H1 (cell line): ENCODE measurements around the gene KRTAP10-7. TPM values are rescaled to one million over a fixed set of nuclear protein-coding genes. Genes with fewer than 3 reads are reported as not detected.

Source experiments
- CBX5 ChIP-seq: fragments of 300-800, 300-1000 bp; sonication (generic); IDR thresholded peaks from 2 replicates; pipeline ENCODE4 v1.7.1; 2016; ENCODE audit warnings: antibody characterized with exemption, low read length, low read depth
- CBX8 ChIP-seq: fragments of 300-800, 300-1000 bp; sonication (generic); IDR thresholded peaks from 2 replicates; pipeline ENCODE4 v1.7.1; 2016; ENCODE audit warnings: low read depth, low read length, borderline replicate concordance
- NANOG ChIP-seq: IDR thresholded peaks from 2 replicates; pipeline ENCODE4 v1.6.1; 2011; ENCODE audit warnings: low read length, low read depth, mild to moderate bottlenecking, inconsistent platforms; ENCODE audit not compliant: insufficient read depth, poor library complexity, severe bottlenecking
- SUZ12 ChIP-seq: fragments of 200-600 bp; sonication (generic); IDR thresholded peaks from 2 replicates; pipeline ENCODE4 v1.6.1; 2012; ENCODE audit warnings: mild to moderate bottlenecking, inconsistent platforms, low read length, moderate library complexity, mixed read lengths
- TBP ChIP-seq: IDR thresholded peaks from 2 replicates; pipeline ENCODE4 v1.6.1; 2011; ENCODE audit warnings: low read depth, low read length, improper control_type of control experiment
- polyA plus RNA-seq, 7 experiments: library from polyadenylated mRNA; depleted of rRNA in 3 of 7; stranded (reverse) in 5 of 7; unstranded in 2 of 7; fragments of >200 nt in 5 of 7; fragments of 200-250 nt in 2 of 7; gene quantifications; 1 replicate in 5 of 7; 2 replicates in 1 of 7; 4 replicates in 1 of 7; pipeline versions ENCODE4 v1.2.1 to v1.2.3, GENCODE V29; 2011 to 2013; ENCODE audit warnings: missing spikeins in 2 of 7, mixed read lengths in 2 of 7
- total RNA-seq: library from RNA; stranded (reverse); fragmentation: NEBNext Ultra II Directional; extraction: Animal tissue kit (Norgen Biotek cat#: 25700); gene quantifications from 2 replicates; pipeline ENCODE4 v1.2.1, GENCODE V29; 2021

Gene KRTAP10-7
- total and polyA plus RNA-seq, 2 of the 8 experiments (the other 6 are each of a cell fraction or from before 2014, with no cell fraction given) = not detected

GRCh38 chr21:44648557-44649311, 48.3 kb downstream of the KRTAP10-7 start (continued):
- TF ChIP-seq CBX5 = no peak
- TF ChIP-seq TBP = no peak
- no peak for TF ChIP-seq CBX8
- no peak for TF ChIP-seq NANOG
- TF ChIP-seq SUZ12 = no peak
